K562 (cell line): ENCODE measurements around the gene RHOF. TPM values are rescaled to one million over a fixed set of nuclear protein-coding genes. Genes with fewer than 3 reads are reported as not detected.

Source experiments
- BMI1 ChIP-seq: fragments of 150-350 bp; IDR thresholded peaks from 2 replicates; pipeline ENCODE4 v1.6.1; 2014; ENCODE audit warnings: low read length
- C11orf30 ChIP-seq: fragments of 450-650 bp; IDR thresholded peaks from 2 replicates; pipeline ENCODE4 v1.6.1; 2016; ENCODE audit warnings: low read depth, mild to moderate bottlenecking
- CBFA2T3 ChIP-seq: fragments of 450-650 bp; IDR thresholded peaks from 2 replicates; pipeline ENCODE4 v1.6.1; 2017
- CC2D1A ChIP-seq: fragments of 450-650 bp; IDR thresholded peaks from 2 replicates; pipeline ENCODE4 v1.6.1; 2017; ENCODE audit warnings: mild to moderate bottlenecking
- ERF ChIP-seq: fragments of 450-650 bp; formaldehyde crosslinking; IDR thresholded peaks from 2 replicates; pipeline ENCODE4 v1.4.0; 2020; ENCODE audit warnings: mild to moderate bottlenecking, mixed read lengths
- FIP1L1 ChIP-seq: fragments of 200-400 bp; formaldehyde crosslinking; IDR thresholded peaks from 2 replicates; pipeline ENCODE4 v1.6.1; 2018; ENCODE audit warnings: mild to moderate bottlenecking, low read depth, low read length; ENCODE audit not compliant: poor library complexity, severe bottlenecking
- HNRNPUL1 ChIP-seq: fragments of 200-400 bp; formaldehyde crosslinking; IDR thresholded peaks from 2 replicates; pipeline ENCODE4 v1.6.1; 2017; ENCODE audit warnings: low read length
- IRF2 ChIP-seq: sonication (generic); formaldehyde crosslinking; IDR thresholded peaks from 2 replicates; pipeline ENCODE4 v1.8.1; 2022; ENCODE audit warnings: mild to moderate bottlenecking, missing genetic modification reagents
- KDM4B ChIP-seq, 2 experiments: fragments of 450-650 bp in 1 of 2; sonication (generic) in 1 of 2; IDR thresholded peaks; 2 replicates each; pipeline ENCODE4 v1.6.1; 2016 to 2017; ENCODE audit warnings: borderline replicate concordance in 2 of 2, antibody characterized with exemption in 1 of 2, low read depth in 1 of 2, mild to moderate bottlenecking in 1 of 2
- PBX2 ChIP-seq, 2 experiments: IDR thresholded peaks in 1 of 2; conservative IDR thresholded peaks in 1 of 2; 2 replicates each; pipeline ENCODE4 v1.6.1; 2016; ENCODE audit warnings: low read depth in 2 of 2, mild to moderate bottlenecking in 1 of 2, missing compliant biosample characterization in 1 of 2, missing genetic modification characterization in 1 of 2, moderate library complexity in 1 of 2
- SRSF1 ChIP-seq: fragments of 200-400 bp; formaldehyde crosslinking; IDR thresholded peaks from 2 replicates; pipeline ENCODE4 v1.6.1; 2017; ENCODE audit warnings: mild to moderate bottlenecking, low read depth, low read length, moderate library complexity
- UBTF ChIP-seq, 2 experiments: IDR thresholded peaks; 2 replicates each; pipeline ENCODE4 v1.6.1; 2012; ENCODE audit warnings: improper control_type of control experiment in 2 of 2, low read depth in 2 of 2, low read length in 2 of 2, borderline replicate concordance in 1 of 2
- ZNF140 ChIP-seq: fragments of 250-450 bp; sonication (Bioruptor Pico); IDR thresholded peaks from 2 replicates; pipeline ENCODE4 v1.8.0; 2021; ENCODE audit warnings: moderate library complexity, mild to moderate bottlenecking, inconsistent platforms
- ZNF174 ChIP-seq: fragments of 250-450 bp; sonication (Bioruptor Pico); IDR thresholded peaks from 2 replicates; pipeline ENCODE4 v1.4.0; 2020; ENCODE audit warnings: mild to moderate bottlenecking
- ZNF212 ChIP-seq: fragments of 450-650 bp; formaldehyde crosslinking; IDR thresholded peaks from 2 replicates; pipeline ENCODE4 v1.4.0; 2020; ENCODE audit warnings: mild to moderate bottlenecking
- polyA plus RNA-seq, 8 experiments: library from polyadenylated mRNA; depleted of rRNA in 4 of 8; stranded (reverse) in 5 of 8; unstranded in 3 of 8; fragments of >200 nt; fragmentation: Nextera tagmentation in 2 of 8; fragmentation: Illumina TruSeq in 1 of 8; extraction: Ambion mirVana in 2 of 8; extraction: Trizol in 1 of 8; gene quantifications; 2 replicates each; pipeline versions ENCODE4 v1.2.1 to v1.2.3, GENCODE V29; 2011 to 2014; ENCODE audit warnings: inconsistent platforms in 1 of 8, missing spikeins in 1 of 8
- total RNA-seq, 7 experiments: library from RNA; depleted of rRNA in 6 of 7; stranded (reverse); fragments of >200 nt in 6 of 7; fragmentation: Illumina TruSeq in 2 of 7; extraction: Trizol in 2 of 7; gene quantifications; 2 replicates each; pipeline versions ENCODE4 v1.2.1 to v1.2.3, GENCODE V29; 2011 to 2021; ENCODE audit warnings: low replicate concordance in 1 of 7
- TF ChIP-seq, protein P1 (sequence below): fragments of 450-650 bp; formaldehyde crosslinking; IDR thresholded peaks from 2 replicates; pipeline ENCODE4 v1.4.0; 2020; ENCODE audit warnings: mild to moderate bottlenecking, moderate library complexity
- TF ChIP-seq, protein P2 (sequence below): IDR thresholded peaks from 2 replicates; pipeline ENCODE4 v1.6.1; 2014; ENCODE audit warnings: antibody characterized with exemption
- TF ChIP-seq, protein P3 (sequence below): fragments of 250-450 bp; sonication (Bioruptor Pico); IDR thresholded peaks from 2 replicates; pipeline ENCODE4 v1.5.0; 2020; ENCODE audit warnings: mild to moderate bottlenecking

The RHOF gene
- total and polyA plus RNA-seq, 9 of the 15 experiments (the other 6 are each of a cell fraction or from before 2014, with no cell fraction given): 0.13 to 10.1 (median 4.0) TPM

GRCh38 chr12:121738340-121738858 is 55.1 kb downstream of the RHOF start (continued):
- TF ChIP-seq, protein P1, sequence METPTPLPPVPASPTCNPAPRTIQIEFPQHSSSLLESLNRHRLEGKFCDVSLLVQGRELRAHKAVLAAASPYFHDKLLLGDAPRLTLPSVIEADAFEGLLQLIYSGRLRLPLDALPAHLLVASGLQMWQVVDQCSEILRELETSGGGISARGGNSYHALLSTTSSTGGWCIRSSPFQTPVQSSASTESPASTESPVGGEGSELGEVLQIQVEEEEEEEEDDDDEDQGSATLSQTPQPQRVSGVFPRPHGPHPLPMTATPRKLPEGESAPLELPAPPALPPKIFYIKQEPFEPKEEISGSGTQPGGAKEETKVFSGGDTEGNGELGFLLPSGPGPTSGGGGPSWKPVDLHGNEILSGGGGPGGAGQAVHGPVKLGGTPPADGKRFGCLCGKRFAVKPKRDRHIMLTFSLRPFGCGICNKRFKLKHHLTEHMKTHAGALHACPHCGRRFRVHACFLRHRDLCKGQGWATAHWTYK (CRISPR knock-in tag): peak; percentile 6; the same call in 1 of the 2 replicates
- TF ChIP-seq UBTF (IDR thresholded peaks at IDR 0.05; ENCODE audit: borderline replicate concordance in 1 of 2, low read depth in 2 of 2, low read length in 2 of 2) (0 out of 4 replicates have a peak, but pooled peaks of 1 of the 2 experiments have one; percentile 49), KDM4B (IDR thresholded peaks at IDR 0.05; ENCODE audit: borderline replicate concordance in 2 of 2, low read depth in 1 of 2) (0 out of 4 replicates have a peak, but pooled peaks of 1 of the 2 experiments have one; percentile 12), CC2D1A (peak; percentile 57; the same call in 1 of the 2 replicates), IRF2 (CRISPR knock-in tag) (no peak), CBFA2T3 (peak; percentile 97), HNRNPUL1 (no peak), ERF (no peak), ZNF174 (CRISPR knock-in tag) (no peak), ZNF140 (CRISPR knock-in tag) (no peak), BMI1 (no peak), PBX2 (CRISPR knock-in tag; IDR thresholded peaks at IDR 0.05; ENCODE audit: low read depth) (no peak), PBX2 (tag; conservative IDR thresholded peaks at IDR 0.05; ENCODE audit: low read depth) (peak; percentile 33; the same call in 1 of the 2 replicates), FIP1L1 (no peak), SRSF1 (no peak), C11orf30 (no peak), ZNF212 (CRISPR knock-in tag) (no peak)
- TF ChIP-seq, protein P2, sequence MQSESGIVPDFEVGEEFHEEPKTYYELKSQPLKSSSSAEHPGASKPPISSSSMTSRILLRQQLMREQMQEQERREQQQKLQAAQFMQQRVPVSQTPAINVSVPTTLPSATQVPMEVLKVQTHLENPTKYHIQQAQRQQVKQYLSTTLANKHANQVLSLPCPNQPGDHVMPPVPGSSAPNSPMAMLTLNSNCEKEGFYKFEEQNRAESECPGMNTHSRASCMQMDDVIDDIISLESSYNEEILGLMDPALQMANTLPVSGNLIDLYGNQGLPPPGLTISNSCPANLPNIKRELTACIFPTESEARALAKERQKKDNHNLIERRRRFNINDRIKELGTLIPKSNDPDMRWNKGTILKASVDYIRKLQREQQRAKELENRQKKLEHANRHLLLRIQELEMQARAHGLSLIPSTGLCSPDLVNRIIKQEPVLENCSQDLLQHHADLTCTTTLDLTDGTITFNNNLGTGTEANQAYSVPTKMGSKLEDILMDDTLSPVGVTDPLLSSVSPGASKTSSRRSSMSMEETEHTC: no peak
- TF ChIP-seq, protein P3, sequence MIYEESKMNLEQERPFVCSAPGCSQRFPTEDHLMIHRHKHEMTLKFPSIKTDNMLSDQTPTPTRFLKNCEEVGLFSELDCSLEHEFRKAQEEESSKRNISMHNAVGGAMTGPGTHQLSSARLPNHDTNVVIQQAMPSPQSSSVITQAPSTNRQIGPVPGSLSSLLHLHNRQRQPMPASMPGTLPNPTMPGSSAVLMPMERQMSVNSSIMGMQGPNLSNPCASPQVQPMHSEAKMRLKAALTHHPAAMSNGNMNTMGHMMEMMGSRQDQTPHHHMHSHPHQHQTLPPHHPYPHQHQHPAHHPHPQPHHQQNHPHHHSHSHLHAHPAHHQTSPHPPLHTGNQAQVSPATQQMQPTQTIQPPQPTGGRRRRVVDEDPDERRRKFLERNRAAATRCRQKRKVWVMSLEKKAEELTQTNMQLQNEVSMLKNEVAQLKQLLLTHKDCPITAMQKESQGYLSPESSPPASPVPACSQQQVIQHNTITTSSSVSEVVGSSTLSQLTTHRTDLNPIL: no peak
